HG03442 (cell line): ENCODE measurements around the gene STEAP4.

Experiments used
- ATAC-seq: cut with Tn5 transposase; IDR thresholded peaks from one replicate; pipeline ENCODE4 v1.9.1; 2021; ENCODE audit warnings: mild to moderate bottlenecking, moderate library complexity; ENCODE audit not compliant: unreplicated experiment

Gene STEAP4

GRCh38 chr7:88314061-88314491, 7.4 kb upstream of the STEAP4 start:
- no peak for ATAC-seq

DNA sequence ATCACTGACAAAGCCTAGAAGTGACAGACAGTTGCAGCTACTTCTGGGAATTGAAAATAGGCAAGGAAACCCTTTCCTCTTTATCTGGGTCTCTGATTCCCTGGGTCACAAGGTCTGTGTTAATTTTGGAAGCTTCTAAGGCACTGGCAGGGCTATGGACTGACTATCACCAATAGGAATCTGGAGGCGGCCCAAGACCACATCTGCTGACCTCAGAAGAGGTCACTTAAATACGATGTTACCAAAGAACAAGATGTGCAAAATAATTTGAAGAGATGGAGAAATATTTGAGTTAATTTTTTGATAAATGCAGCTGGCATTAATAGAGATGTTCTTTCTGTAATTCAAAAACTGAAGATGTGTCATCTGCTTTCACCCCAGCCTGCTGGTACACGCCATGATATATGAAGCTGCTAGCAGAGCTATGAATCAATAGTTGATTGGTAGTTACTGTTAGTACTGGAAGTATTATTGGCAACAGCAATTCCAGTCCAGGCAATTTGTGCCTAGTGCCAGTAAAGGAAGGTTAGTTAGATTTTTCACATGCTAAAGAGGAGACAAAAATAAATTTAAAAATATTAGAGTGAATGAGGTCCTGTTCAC, 5.5 kb upstream of the STEAP4 start:
- ATAC-seq = no peak

DNA sequence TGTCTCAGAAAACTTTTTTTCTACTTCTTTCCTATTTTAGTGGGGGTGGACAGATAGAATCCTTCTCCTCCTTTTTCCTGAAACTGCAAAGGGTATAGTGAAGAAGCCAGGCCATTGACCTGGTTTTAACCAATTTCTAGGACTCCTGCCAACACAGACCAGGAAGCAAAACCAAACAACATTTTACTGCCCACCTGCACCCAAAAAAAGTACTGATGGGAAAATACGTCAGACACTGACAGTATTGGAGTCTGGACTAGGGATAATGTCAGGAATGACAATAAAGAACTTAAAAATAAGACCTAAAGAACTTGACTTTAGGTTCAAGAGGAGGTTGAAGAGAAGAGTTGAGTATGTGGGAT, 5.0 kb upstream of the STEAP4 start:
- ATAC-seq = no peak

DNA sequence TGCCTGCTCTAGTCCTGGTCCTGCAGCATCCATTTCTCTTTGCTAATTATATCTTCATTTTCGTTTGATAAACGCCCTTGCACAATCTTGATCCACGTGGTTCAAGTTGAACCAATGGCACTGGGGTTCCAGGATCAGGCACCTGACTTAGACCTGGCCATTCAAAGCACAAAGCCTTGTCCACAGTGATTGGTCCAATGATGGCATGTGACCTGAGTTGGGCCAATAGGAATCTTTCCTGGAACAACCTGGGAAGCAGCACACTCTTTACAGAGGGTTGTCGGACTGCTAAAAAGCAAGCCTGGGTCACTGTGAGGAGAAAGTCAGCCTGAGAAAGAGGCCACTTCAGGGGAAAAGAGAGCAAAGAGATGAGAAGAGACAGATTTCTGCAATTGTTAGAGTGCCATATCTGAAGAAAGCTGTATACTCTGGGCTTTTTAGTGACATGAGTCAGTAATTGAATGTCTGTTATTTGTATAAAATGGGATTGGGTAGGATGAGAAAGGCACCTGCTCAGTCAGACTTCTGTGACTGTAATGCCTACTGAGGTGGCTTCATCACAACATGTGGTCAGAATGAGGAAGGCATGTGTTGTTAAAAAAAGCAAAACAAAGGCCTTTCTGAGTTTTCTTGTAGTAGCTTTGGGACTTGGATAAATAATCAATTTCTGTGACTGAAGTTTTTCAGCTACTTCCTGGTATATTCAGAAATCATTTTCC, 4.4 kb upstream of the STEAP4 start:
- no peak for ATAC-seq

DNA sequence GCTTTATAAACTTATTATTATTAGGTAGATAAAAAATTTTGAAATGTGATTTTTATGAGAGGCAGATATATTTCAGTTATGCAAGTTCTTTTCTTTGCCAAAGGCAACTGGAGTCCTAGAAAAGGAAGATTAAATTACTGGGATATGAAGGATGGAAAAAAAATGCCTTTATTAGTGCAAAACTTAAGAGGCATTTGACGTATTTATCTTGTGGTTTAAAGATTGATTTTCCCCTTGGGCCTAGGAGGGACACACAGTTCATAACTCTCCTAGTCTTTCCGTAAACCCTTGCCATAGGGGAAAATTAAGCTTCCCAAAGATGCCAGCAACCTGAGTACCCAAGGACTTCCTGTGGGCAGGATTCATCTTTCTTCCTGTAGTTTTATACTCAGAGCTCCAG, 3.1 kb upstream of the STEAP4 start:
- ATAC-seq = no peak

- ATAC-seq = no peak
Measured at GRCh38 chr7:88307823-88308222, 1.1 kb upstream of the STEAP4 start.

DNA sequence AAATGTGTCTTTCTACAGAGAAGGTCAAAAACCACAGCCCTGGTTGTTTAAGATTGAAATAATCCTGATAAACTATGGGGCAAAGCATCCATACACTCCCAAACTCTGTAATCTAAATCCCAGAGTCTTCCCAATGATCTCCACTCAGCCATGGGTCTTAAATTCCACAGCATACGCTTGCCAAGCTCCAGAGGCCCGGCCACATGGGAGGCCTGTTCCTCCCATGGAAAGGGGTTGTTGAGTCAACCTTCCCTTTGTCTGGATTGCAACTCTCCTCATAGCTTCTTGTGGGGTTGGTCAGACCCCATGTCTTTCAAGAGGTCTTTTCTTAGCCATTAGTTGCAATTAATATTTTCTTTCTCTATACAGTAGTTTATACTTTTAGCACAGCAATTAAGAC, 718 bp upstream of the STEAP4 start:
- no peak for ATAC-seq

GRCh38 chr7:88305044-88305443, 1.6 kb downstream of the STEAP4 start:
- ATAC-seq = no peak

- no peak for ATAC-seq
Measured at GRCh38 chr7:88302486-88302885, 4.2 kb downstream of the STEAP4 start.

DNA sequence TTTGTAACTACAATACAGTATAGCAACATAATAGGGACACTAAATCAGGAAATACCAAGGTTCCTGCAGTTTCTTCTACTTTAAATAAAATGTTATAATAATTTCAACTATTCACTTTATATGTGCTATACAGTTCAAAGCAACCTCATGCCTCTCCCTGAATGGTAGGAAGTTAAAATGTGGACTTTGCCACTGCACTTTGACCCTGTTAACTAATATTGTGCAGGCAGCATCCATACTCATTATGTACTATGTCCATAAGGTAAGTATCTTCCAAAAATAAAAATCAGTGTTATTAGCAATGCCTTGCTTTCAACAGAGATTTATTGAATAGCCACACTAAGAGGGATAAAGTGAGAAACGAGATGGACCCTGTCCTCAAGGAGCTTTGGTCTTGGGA, 4.8 kb downstream of the STEAP4 start:
- no peak for ATAC-seq

GRCh38 chr7:88300401-88300945, 6.2 kb downstream of the STEAP4 start:
- ATAC-seq = no peak

GRCh38 chr7:88299126-88299525, 7.6 kb downstream of the STEAP4 start:
- ATAC-seq = no peak

DNA sequence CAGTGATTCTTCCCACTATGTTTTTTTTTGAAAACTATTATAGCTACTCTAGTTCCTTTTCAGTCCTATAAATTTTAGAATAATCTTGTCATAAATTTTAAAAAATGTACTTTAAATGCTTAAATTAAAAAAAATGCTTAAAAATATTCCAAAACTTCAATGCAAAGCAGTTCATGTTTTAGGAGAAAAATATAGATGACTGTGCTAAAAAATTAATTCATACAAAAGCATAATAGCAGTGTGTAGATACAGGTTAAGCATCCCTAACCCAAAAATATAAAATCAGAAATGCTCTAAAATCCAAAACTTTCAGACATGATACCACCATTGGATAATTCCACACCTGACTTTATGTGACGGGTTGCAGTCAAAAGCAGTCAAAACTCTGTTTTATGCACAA, 12.8 kb downstream of the STEAP4 start:
- no peak for ATAC-seq

- no peak for ATAC-seq
Measured at GRCh38 chr7:88291398-88292173, 15.1 kb downstream of the STEAP4 start.

DNA sequence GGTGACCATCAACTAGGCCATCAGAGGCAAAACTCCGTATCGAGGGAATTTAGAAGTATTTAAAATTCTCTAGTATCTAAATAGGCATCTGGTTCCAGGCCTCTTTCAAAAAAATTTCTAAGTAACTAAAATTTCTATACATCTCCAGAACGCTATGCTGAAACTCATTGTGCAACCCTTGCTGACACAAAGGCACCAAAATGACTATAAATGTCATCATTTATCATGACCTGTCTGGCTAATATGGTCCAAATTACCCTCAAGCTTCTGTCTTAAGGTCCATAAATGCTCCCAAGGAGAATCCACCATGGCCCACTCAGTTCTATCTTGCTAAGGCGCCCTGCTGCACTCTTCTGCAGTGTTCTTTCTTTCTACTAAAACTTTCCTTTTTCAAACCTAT, 16.2 kb downstream of the STEAP4 start:
- no peak for ATAC-seq

GRCh38 chr7:88289564-88290025, 17.1 kb downstream of the STEAP4 start:
- no peak for ATAC-seq

DNA sequence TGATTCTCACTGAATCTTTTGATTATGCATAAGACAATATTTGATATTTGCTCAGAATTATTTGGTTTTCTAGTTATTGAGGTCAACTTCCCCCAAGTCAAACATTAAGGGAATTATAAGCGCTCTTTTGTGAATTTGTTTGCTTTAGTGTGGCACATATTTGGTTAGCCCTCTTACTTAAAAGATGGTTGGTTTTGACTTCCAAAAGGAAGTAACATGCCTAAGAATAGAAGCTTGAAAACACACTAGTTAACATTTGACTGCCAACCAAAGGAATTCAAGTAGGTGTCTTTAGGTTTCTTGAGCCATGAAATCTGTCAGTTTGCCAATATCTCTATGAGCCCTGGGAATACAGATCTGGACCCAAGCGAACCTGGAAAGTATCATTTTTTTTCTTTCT, 24.9 kb downstream of the STEAP4 start:
- no peak for ATAC-seq

DNA sequence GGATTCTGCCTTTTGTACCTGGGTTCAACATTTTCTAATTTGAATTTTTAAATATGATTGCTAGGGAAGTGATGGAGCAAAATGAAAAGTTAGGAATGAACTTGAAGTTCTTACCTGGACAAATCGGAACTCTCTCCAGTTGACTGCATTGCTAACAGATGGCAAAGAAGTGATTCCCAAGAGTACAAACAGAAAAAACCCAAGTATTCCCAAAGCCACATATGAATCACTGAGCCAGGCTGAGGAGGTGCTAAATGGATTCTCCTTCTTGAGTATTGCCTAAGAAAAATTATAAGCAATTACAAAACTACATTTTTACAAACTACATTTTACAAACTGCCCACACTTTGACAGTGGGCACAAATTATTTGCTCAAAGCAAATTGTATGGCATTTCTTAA, 25.9 kb downstream of the STEAP4 start:
- no peak for ATAC-seq

DNA sequence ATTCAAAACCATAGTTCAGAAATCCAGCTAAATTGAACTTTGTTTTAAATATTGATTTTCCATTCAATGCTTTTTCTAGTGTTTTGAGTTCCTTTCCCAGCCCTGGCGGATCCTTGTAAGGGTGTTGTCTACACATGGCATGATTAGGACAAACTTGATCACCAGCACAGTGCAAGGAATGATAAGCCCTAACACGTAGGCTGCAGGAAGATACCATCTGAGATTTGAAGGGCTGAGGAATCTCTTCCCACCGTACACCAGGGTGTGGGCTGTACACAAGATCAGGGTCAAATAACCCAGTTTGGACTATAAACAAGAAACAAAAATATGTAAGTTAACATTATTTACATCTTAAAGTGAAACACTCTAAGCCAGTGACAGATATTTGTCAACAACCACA, 27.4 kb downstream of the STEAP4 start:
- no peak for ATAC-seq

GRCh38 chr7:88278881-88279280, 27.8 kb downstream of the STEAP4 start:
- ATAC-seq = no peak

- ATAC-seq = no peak
Measured at GRCh38 chr7:88276605-88277153, 30.0 kb downstream of the STEAP4 start.
